GM21619 (cell line): ENCODE measurements around the gene PAXIP1.
A peak's percentile ranks its signal among the peaks of the same experiment; 100 is the strongest.

Source experiments
- ATAC-seq: cut with Tn5 transposase; IDR thresholded peaks from one replicate; pipeline ENCODE4 v1.9.1; 2021; ENCODE audit not compliant: unreplicated experiment

PAXIP1 gene

GRCh38 chr7:154996101-154996500 lies 6.8 kb downstream of the PAXIP1 start:
- no peak for ATAC-seq

- ATAC-seq, result no peak
These were observed 7.9 kb downstream of the PAXIP1 start for GRCh38 chr7:154994996-154995395.

GRCh38 chr7:154990964-154991540 lies 11.9 kb downstream of the PAXIP1 start:
- ATAC-seq, result no peak

GRCh38 chr7:154987571-154987970 lies 15.4 kb downstream of the PAXIP1 start:
- no peak for ATAC-seq

- ATAC-seq, result no peak
These were observed 16.6 kb downstream of the PAXIP1 start for GRCh38 chr7:154986200-154986945.

GRCh38 chr7:154985230-154985629 lies 17.7 kb downstream of the PAXIP1 start:
- ATAC-seq, result no peak

GRCh38 chr7:154984601-154985188 lies 18.2 kb downstream of the PAXIP1 start:
- no peak for ATAC-seq

- ATAC-seq, result no peak
These were observed 24.9 kb downstream of the PAXIP1 start for GRCh38 chr7:154978017-154978416.

GRCh38 chr7:154977250-154977649 lies 25.7 kb downstream of the PAXIP1 start:
- no peak for ATAC-seq

GRCh38 chr7:154976844-154977243 lies 26.1 kb downstream of the PAXIP1 start:
- no peak for ATAC-seq

- no peak for ATAC-seq
These were observed 26.9 kb downstream of the PAXIP1 start for GRCh38 chr7:154975984-154976383.

- no peak for ATAC-seq
These were observed 29.5 kb downstream of the PAXIP1 start for GRCh38 chr7:154973381-154973780.

GRCh38 chr7:154968336-154969001 lies 34.5 kb downstream of the PAXIP1 start:
- no peak for ATAC-seq

- no peak for ATAC-seq
These were observed 35.4 kb downstream of the PAXIP1 start for GRCh38 chr7:154967401-154967955.

- no peak for ATAC-seq
These were observed 37.9 kb downstream of the PAXIP1 start for GRCh38 chr7:154965014-154965413.

GRCh38 chr7:154960063-154960790 lies 42.7 kb downstream of the PAXIP1 start:
- ATAC-seq, result no peak

- ATAC-seq, result no peak
These were observed 46.5 kb downstream of the PAXIP1 start for GRCh38 chr7:154956427-154956826.

- peak; percentile 51 for ATAC-seq
These were observed 49.8 kb downstream of the PAXIP1 start for GRCh38 chr7:154953006-154953684.

- no peak for ATAC-seq
These were observed 52.0 kb downstream of the PAXIP1 start for GRCh38 chr7:154950960-154951359.

GRCh38 chr7:154947604-154948003 lies 55.3 kb downstream of the PAXIP1 start:
- no peak for ATAC-seq
